ENCODE results near the gene PAK4. TPM values are rescaled to one million over a fixed set of nuclear protein-coding genes. Genes with fewer than 3 reads are reported as not detected.

PAK4 gene
- total and polyA plus RNA-seq, 10 of the 15 experiments (the other 5 are each of a cell fraction or from before 2014, with no cell fraction given), result 0.08 to 19.3 (median 5.9) TPM

- CTCF ChIA-PET, result no interaction called here
These were observed 99.3 kb downstream of the PAK4 start for GRCh38 chr19:39224910-39225309.

More at GRCh38 chr19:39224910-39225309, 99.3 kb downstream of the PAK4 start:
- Histone ChIP-seq H3K27ac (ENCODE audit: control insufficient read depth, insufficient read depth) (no peak overlapping the region), H3K4me1 (ENCODE audit: control insufficient read depth, insufficient read depth, low read length) (no peaks in the 10 kb centered on the region), H3K4me2 (ENCODE audit: control insufficient read depth, insufficient read depth) (no peak overlapping the region), H3K4me3 (no peak overlapping the region), H3K36me3 (ENCODE audit: control insufficient read depth in 2 of 2, insufficient read depth in 2 of 2, low read length in 1 of 2) (no peaks in the 10 kb centered on the region), H3K27me3 (replicated peaks in 1 of 2; ENCODE audit: control insufficient read depth in 2 of 2, insufficient read depth in 2 of 2, low read length in 1 of 2) (no peaks in the 10 kb centered on the region; a peak in 1 of 4 replicates), H4K20me1 (ENCODE audit: control insufficient read depth, insufficient read depth) (no peaks in the 10 kb centered on the region), H3K9me3 (replicated peaks; ENCODE audit: control insufficient read depth, insufficient read depth, low read length) (no peaks in the 10 kb centered on the region), H3K79me2 (ENCODE audit: control insufficient read depth, insufficient read depth, low read length) (no peaks in the 10 kb centered on the region), H2AFZ (ENCODE audit: control insufficient read depth, low read depth, low read length) (no peak overlapping the region), H3K9ac (ENCODE audit: control insufficient read depth, insufficient read depth, low read length) (no peak overlapping the region)
- in situ Hi-C loops (cut with MboI) (no loop called here), intact Hi-C loops (cut with micrococcal nuclease; ENCODE audit: unreplicated experiment) (no loop called here)
- no peak for FAIRE-seq
- ATAC-seq, result no peak
- no peak for DNase-seq (ENCODE audit: low read depth, low spot score)
- WGBS (ENCODE audit: insufficient coverage, insufficient replicate concordance, low lambda C conversion rate, missing lambda C conversion rate), result 29% methylated on average over 3 of the region's 3 CpGs
- no TSS peak for BruUV-seq (replicated peaks)
- TF ChIP-seq FOXK2 (IDR thresholded peaks at IDR 0.05) (no peak), CTCF (IDR thresholded peaks at IDR 0.05 in 2 of 3, conservative IDR thresholded peaks at IDR 0.05 in 1 of 3; ENCODE audit: control insufficient read depth in 2 of 3, extremely low read depth in 1 of 3, insufficient read depth in 1 of 3, low read depth in 3 of 3, low read length in 3 of 3) (0 out of 6 replicates have a peak, but pooled peaks have one; percentile 4 to 19 (median 5))
- POLR2A ChIA-PET, result interaction anchor here (0.8 kb wide), 1 partner anchor 25 kb away, joined by 3 read pairs; no protein-coding TSS in a partner anchor
- SMC1A ChIA-PET (ENCODE audit: uncharacterized antibody, unreplicated experiment), result interaction anchor here (0.7 kb wide), 1 partner anchor 102 kb away, joined by 3 read pairs; no protein-coding TSS in a partner anchor
- RAD21 ChIA-PET (ENCODE audit: unreplicated experiment), result no interaction called here

Other genes starting within 250 kb of the PAK4 start
Only the 7 nearest of the 18 such genes appear.
- gene FBXO27, start 93.2 kb upstream of the PAK4 start, total RNA-seq (2014; rRNA removed), result 5.8 and 6.7 TPM in 2 replicates
- gene FBXO27, start 93.2 kb upstream of the PAK4 start, total RNA-seq (2014; rRNA removed; fragmentation: Illumina TruSeq; extraction: Trizol), result 9.5 and 12.2 TPM in 2 replicates
- gene FBXO27, start 93.2 kb upstream of the PAK4 start, total RNA-seq (2021), result 10.7 and 10.8 TPM in 2 replicates
- gene FBXO27, start 93.2 kb upstream of the PAK4 start, polyA plus RNA-seq (2011; rRNA removed), result 6.7 and 6.9 TPM in 2 replicates
- gene FBXO27, start 93.2 kb upstream of the PAK4 start, polyA plus RNA-seq (2014; fragmentation: Illumina TruSeq; extraction: Trizol), result 9.0 and 11.3 TPM in 2 replicates
- gene FBXO27, start 93.2 kb upstream of the PAK4 start, polyA plus RNA-seq (2014; fragmentation: Nextera tagmentation; extraction: Ambion mirVana), result 1 to 10 TPM; 3.1 to 3.4 TPM
- gene FBXO27, start 93.2 kb upstream of the PAK4 start, polyA plus RNA-seq (2014; rRNA removed), result 13.3 and 15.4 TPM in 2 replicates
- 1 to 10 TPM; 5.8 to 7.3 TPM for gene FBXO27, start 93.2 kb upstream of the PAK4 start, polyA plus RNA-seq (2016; fragmentation: Nextera tagmentation; extraction: Ambion mirVana)
- gene ACP7, start 41.4 kb upstream of the PAK4 start, total RNA-seq (2014; rRNA removed), result not detected in 2 replicates
- not detected in 2 replicates for gene ACP7, start 41.4 kb upstream of the PAK4 start, total RNA-seq (2014; rRNA removed; fragmentation: Illumina TruSeq; extraction: Trizol)
- gene ACP7, start 41.4 kb upstream of the PAK4 start, total RNA-seq (2021), result not detected in 2 replicates
- not detected in 2 replicates for gene ACP7, start 41.4 kb upstream of the PAK4 start, polyA plus RNA-seq (2011; rRNA removed)
- not detected in 2 replicates for gene ACP7, start 41.4 kb upstream of the PAK4 start, polyA plus RNA-seq (2014; fragmentation: Illumina TruSeq; extraction: Trizol)
- not detected for gene ACP7, start 41.4 kb upstream of the PAK4 start, polyA plus RNA-seq (2014; fragmentation: Nextera tagmentation; extraction: Ambion mirVana)
- gene ACP7, start 41.4 kb upstream of the PAK4 start, polyA plus RNA-seq (2014; rRNA removed), result not detected in 2 replicates
- not detected for gene ACP7, start 41.4 kb upstream of the PAK4 start, polyA plus RNA-seq (2016; fragmentation: Nextera tagmentation; extraction: Ambion mirVana)
- gene NCCRP1, start 71.2 kb downstream of the PAK4 start, total RNA-seq (2014; rRNA removed), result not detected in 2 replicates
- not detected in 2 replicates for gene NCCRP1, start 71.2 kb downstream of the PAK4 start, total RNA-seq (2014; rRNA removed; fragmentation: Illumina TruSeq; extraction: Trizol)
- gene NCCRP1, start 71.2 kb downstream of the PAK4 start, total RNA-seq (2021), result not detected in 2 replicates
- gene NCCRP1, start 71.2 kb downstream of the PAK4 start, polyA plus RNA-seq (2011; rRNA removed), result not detected in 2 replicates
- not detected in 2 replicates for gene NCCRP1, start 71.2 kb downstream of the PAK4 start, polyA plus RNA-seq (2014; fragmentation: Illumina TruSeq; extraction: Trizol)
- not detected for gene NCCRP1, start 71.2 kb downstream of the PAK4 start, polyA plus RNA-seq (2014; fragmentation: Nextera tagmentation; extraction: Ambion mirVana)
- not detected in 2 replicates for gene NCCRP1, start 71.2 kb downstream of the PAK4 start, polyA plus RNA-seq (2014; rRNA removed)
- not detected for gene NCCRP1, start 71.2 kb downstream of the PAK4 start, polyA plus RNA-seq (2016; fragmentation: Nextera tagmentation; extraction: Ambion mirVana)
- not detected in 2 replicates for gene SYCN, start 78.5 kb downstream of the PAK4 start, total RNA-seq (2014; rRNA removed)
- gene SYCN, start 78.5 kb downstream of the PAK4 start, total RNA-seq (2014; rRNA removed; fragmentation: Illumina TruSeq; extraction: Trizol), result not detected in 2 replicates
- gene SYCN, start 78.5 kb downstream of the PAK4 start, total RNA-seq (2021), result 0.37 and 0.54 TPM in 2 replicates
- gene SYCN, start 78.5 kb downstream of the PAK4 start, polyA plus RNA-seq (2011; rRNA removed), result not detected in 2 replicates
- gene SYCN, start 78.5 kb downstream of the PAK4 start, polyA plus RNA-seq (2014; fragmentation: Illumina TruSeq; extraction: Trizol), result not detected in 2 replicates
- not detected for gene SYCN, start 78.5 kb downstream of the PAK4 start, polyA plus RNA-seq (2014; fragmentation: Nextera tagmentation; extraction: Ambion mirVana)
- gene SYCN, start 78.5 kb downstream of the PAK4 start, polyA plus RNA-seq (2014; rRNA removed), result not detected in 2 replicates
- gene SYCN, start 78.5 kb downstream of the PAK4 start, polyA plus RNA-seq (2016; fragmentation: Nextera tagmentation; extraction: Ambion mirVana), result not detected
- not detected in 2 replicates for gene IFNL3, start 119.2 kb downstream of the PAK4 start, total RNA-seq (2014; rRNA removed)
- gene IFNL3, start 119.2 kb downstream of the PAK4 start, total RNA-seq (2014; rRNA removed; fragmentation: Illumina TruSeq; extraction: Trizol), result not detected in 2 replicates
- gene IFNL3, start 119.2 kb downstream of the PAK4 start, total RNA-seq (2021), result not detected in 2 replicates
- not detected in 2 replicates for gene IFNL3, start 119.2 kb downstream of the PAK4 start, polyA plus RNA-seq (2011; rRNA removed)
- gene IFNL3, start 119.2 kb downstream of the PAK4 start, polyA plus RNA-seq (2014; fragmentation: Illumina TruSeq; extraction: Trizol), result not detected in 2 replicates
- gene IFNL3, start 119.2 kb downstream of the PAK4 start, polyA plus RNA-seq (2014; fragmentation: Nextera tagmentation; extraction: Ambion mirVana), result not detected
- not detected in 2 replicates for gene IFNL3, start 119.2 kb downstream of the PAK4 start, polyA plus RNA-seq (2014; rRNA removed)
- gene IFNL3, start 119.2 kb downstream of the PAK4 start, polyA plus RNA-seq (2016; fragmentation: Nextera tagmentation; extraction: Ambion mirVana), result not detected
- gene IFNL4, start 123.1 kb downstream of the PAK4 start, total RNA-seq (2014; rRNA removed), result not detected in 2 replicates
- gene IFNL4, start 123.1 kb downstream of the PAK4 start, total RNA-seq (2014; rRNA removed; fragmentation: Illumina TruSeq; extraction: Trizol), result not detected in 2 replicates
- gene IFNL4, start 123.1 kb downstream of the PAK4 start, total RNA-seq (2021), result not detected in 2 replicates
- gene IFNL4, start 123.1 kb downstream of the PAK4 start, polyA plus RNA-seq (2011; rRNA removed), result not detected in 2 replicates
- gene IFNL4, start 123.1 kb downstream of the PAK4 start, polyA plus RNA-seq (2014; fragmentation: Illumina TruSeq; extraction: Trizol), result not detected in 2 replicates
- not detected for gene IFNL4, start 123.1 kb downstream of the PAK4 start, polyA plus RNA-seq (2014; fragmentation: Nextera tagmentation; extraction: Ambion mirVana)
- gene IFNL4, start 123.1 kb downstream of the PAK4 start, polyA plus RNA-seq (2014; rRNA removed), result not detected in 2 replicates
- not detected for gene IFNL4, start 123.1 kb downstream of the PAK4 start, polyA plus RNA-seq (2016; fragmentation: Nextera tagmentation; extraction: Ambion mirVana)
- not detected in 2 replicates for gene IFNL2, start 142.6 kb downstream of the PAK4 start, total RNA-seq (2014; rRNA removed)
- not detected in 2 replicates for gene IFNL2, start 142.6 kb downstream of the PAK4 start, total RNA-seq (2014; rRNA removed; fragmentation: Illumina TruSeq; extraction: Trizol)
- gene IFNL2, start 142.6 kb downstream of the PAK4 start, total RNA-seq (2021), result not detected in 2 replicates
- not detected in 2 replicates for gene IFNL2, start 142.6 kb downstream of the PAK4 start, polyA plus RNA-seq (2011; rRNA removed)
- gene IFNL2, start 142.6 kb downstream of the PAK4 start, polyA plus RNA-seq (2014; fragmentation: Illumina TruSeq; extraction: Trizol), result not detected in 2 replicates
- not detected for gene IFNL2, start 142.6 kb downstream of the PAK4 start, polyA plus RNA-seq (2014; fragmentation: Nextera tagmentation; extraction: Ambion mirVana)
- 0.24 TPM in 1 of 2 replicates, not detected in the other for gene IFNL2, start 142.6 kb downstream of the PAK4 start, polyA plus RNA-seq (2014; rRNA removed)
- not detected for gene IFNL2, start 142.6 kb downstream of the PAK4 start, polyA plus RNA-seq (2016; fragmentation: Nextera tagmentation; extraction: Ambion mirVana)